ENCODE results near the gene ATP2A3. TPM values are rescaled to one million over a fixed set of nuclear protein-coding genes. Genes with fewer than 3 reads are reported as not detected.

Gene ATP2A3
- total RNA-seq, 1 experiment from 2014 or later: 8.2 TPM

DNA sequence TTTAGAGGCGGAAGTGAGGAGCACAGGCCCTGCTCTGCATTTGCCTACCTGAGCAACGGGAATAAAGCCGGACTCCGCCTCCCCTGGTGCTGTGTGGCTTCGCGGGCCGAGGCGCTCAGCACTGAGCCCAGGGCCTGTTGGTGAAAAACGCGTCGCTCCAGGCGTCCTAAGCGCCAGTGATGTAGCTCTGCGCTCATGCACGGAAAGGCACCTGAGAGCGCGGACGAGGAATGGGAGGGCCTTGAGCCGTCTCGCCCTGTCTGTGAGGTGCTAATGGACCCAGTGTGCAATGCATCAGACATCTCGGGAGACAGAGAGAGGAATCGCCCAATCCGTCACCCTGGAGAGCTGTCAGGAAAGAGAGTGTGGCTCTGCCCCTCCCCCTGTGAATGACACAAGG is 17.2 kb upstream of the ATP2A3 start:
- Histone ChIP-seq H3K27me3 (replicated peaks; ENCODE audit: control insufficient read depth, insufficient read depth, low read length) (no peaks in the 10 kb centered on the region), H3K4me1 (no peaks in the 10 kb centered on the region), H3K36me3 (ENCODE audit: control insufficient read depth, insufficient read depth, low read length) (no peaks in the 10 kb centered on the region), H3K9me3 (no peaks in the 10 kb centered on the region), H3K4me3 (ENCODE audit: low read depth, low read length) (no peak overlapping the region)
- H3K36me3 Mint-ChIP-seq (ENCODE audit: insufficient read depth, unreplicated experiment): no peaks in the 10 kb centered on the region
- H3K4me1 Mint-ChIP-seq (ENCODE audit: low read depth, unreplicated experiment): no peaks in the 10 kb centered on the region
- POLR2A ChIA-PET: no interaction called here
- CTCF ChIA-PET: no interaction called here
- TF ChIP-seq, protein P1, sequence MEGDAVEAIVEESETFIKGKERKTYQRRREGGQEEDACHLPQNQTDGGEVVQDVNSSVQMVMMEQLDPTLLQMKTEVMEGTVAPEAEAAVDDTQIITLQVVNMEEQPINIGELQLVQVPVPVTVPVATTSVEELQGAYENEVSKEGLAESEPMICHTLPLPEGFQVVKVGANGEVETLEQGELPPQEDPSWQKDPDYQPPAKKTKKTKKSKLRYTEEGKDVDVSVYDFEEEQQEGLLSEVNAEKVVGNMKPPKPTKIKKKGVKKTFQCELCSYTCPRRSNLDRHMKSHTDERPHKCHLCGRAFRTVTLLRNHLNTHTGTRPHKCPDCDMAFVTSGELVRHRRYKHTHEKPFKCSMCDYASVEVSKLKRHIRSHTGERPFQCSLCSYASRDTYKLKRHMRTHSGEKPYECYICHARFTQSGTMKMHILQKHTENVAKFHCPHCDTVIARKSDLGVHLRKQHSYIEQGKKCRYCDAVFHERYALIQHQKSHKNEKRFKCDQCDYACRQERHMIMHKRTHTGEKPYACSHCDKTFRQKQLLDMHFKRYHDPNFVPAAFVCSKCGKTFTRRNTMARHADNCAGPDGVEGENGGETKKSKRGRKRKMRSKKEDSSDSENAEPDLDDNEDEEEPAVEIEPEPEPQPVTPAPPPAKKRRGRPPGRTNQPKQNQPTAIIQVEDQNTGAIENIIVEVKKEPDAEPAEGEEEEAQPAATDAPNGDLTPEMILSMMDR (IDR thresholded peaks at IDR 0.05; ENCODE audit: insufficient read depth in 1 of 2, low read depth in 1 of 2, low read length in 1 of 2, severe bottlenecking in 1 of 2, unreplicated experiment in 1 of 2): no peak
- intact Hi-C loops (cut with micrococcal nuclease; ENCODE audit: unreplicated experiment): no loop called here
- DNase-seq: no peak
- H3K27ac Mint-ChIP-seq (ENCODE audit: unreplicated experiment): no peak overlapping the region
- H3K27me3 Mint-ChIP-seq (ENCODE audit: insufficient read depth, unreplicated experiment): no peaks in the 10 kb centered on the region
- no peak overlapping the region for H3K4me3 Mint-ChIP-seq (ENCODE audit: unreplicated experiment)
- no peaks in the 10 kb centered on the region for H3K9me3 Mint-ChIP-seq (ENCODE audit: unreplicated experiment)
- BruUV-seq (replicated peaks): no TSS peak

DNA sequence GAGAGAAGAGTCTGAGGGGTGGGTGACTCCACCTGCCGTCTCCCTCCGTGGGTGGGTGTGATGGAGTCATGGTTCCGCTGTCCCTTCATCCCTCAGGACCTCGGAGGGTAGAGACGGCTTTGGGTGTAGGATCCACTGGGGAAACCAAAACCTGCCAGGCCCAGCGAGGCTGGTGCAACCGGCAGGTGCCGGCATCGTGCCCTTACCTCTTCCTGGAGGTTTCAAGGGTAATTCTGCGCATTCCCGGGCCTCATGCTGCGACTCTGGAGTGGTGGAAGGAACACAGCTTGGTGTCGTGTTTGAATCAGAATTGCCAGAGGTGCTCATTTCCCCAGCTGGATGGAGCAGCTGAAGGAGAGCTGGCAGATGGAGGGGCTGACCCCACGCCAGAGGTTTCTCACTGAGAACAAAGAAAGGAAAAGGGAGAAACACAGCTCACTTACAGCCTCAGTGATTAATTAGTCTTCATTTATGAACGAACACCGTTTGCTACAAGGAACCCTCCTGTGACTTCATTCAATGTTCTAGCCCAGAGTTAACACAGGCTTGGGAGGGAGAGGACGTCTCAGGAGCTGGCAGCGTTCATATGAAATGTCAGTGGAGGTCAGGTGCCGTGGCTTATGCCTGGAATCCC is 16.3 kb upstream of the ATP2A3 start:
- H3K4me3 Mint-ChIP-seq (ENCODE audit: unreplicated experiment): no peak overlapping the region
- TF ChIP-seq, protein P1 (IDR thresholded peaks at IDR 0.05; ENCODE audit: insufficient read depth in 1 of 2, low read depth in 1 of 2, low read length in 1 of 2, severe bottlenecking in 1 of 2, unreplicated experiment in 1 of 2): no peak
- no peak for DNase-seq
- no peaks in the 10 kb centered on the region for H3K27me3 Mint-ChIP-seq (ENCODE audit: insufficient read depth, unreplicated experiment)
- H3K36me3 ChIP-seq (ENCODE audit: control insufficient read depth, insufficient read depth, low read length): no peaks in the 10 kb centered on the region
- H3K9me3 ChIP-seq: no peaks in the 10 kb centered on the region
- intact Hi-C loops (cut with micrococcal nuclease; ENCODE audit: unreplicated experiment): no loop called here
- BruUV-seq (replicated peaks): no TSS peak
- no peaks in the 10 kb centered on the region for H3K4me1 Mint-ChIP-seq (ENCODE audit: low read depth, unreplicated experiment)
- H3K9me3 Mint-ChIP-seq (ENCODE audit: unreplicated experiment): no peaks in the 10 kb centered on the region
- ChIA-PET CTCF (no interaction called here), POLR2A (no interaction called here)
- no peak overlapping the region for H3K4me3 ChIP-seq (ENCODE audit: low read depth, low read length)
- no peak overlapping the region for H3K27ac Mint-ChIP-seq (ENCODE audit: unreplicated experiment)
- H3K4me1 ChIP-seq: no peaks in the 10 kb centered on the region
- H3K36me3 Mint-ChIP-seq (ENCODE audit: insufficient read depth, unreplicated experiment): no peaks in the 10 kb centered on the region
- no peaks in the 10 kb centered on the region for H3K27me3 ChIP-seq (replicated peaks; ENCODE audit: control insufficient read depth, insufficient read depth, low read length)

DNA sequence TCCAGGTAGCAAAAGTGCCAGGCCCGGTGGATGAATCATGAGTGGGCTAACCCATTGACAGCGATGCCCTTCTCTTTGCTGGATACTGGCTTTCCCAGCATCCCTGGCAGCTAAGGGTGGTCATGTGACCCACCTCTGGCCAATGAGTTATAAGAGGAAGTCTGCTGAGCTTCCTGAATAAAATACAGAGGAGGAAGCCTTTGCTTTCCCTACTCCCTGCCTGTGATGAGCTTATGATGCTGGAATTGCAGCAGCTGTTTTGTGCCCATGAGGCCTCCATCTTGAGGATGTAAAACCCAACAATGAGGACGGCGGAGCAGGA is 15.0 kb upstream of the ATP2A3 start:
- POLR2A ChIA-PET: no interaction called here
- Mint-ChIP-seq H3K9me3 (ENCODE audit: unreplicated experiment) (peaks cover 7% of the 10 kb centered on the region), H3K27ac (ENCODE audit: unreplicated experiment) (no peak overlapping the region), H3K36me3 (ENCODE audit: insufficient read depth, unreplicated experiment) (no peaks in the 10 kb centered on the region), H3K27me3 (ENCODE audit: insufficient read depth, unreplicated experiment) (no peaks in the 10 kb centered on the region), H3K4me1 (ENCODE audit: low read depth, unreplicated experiment) (no peaks in the 10 kb centered on the region), H3K4me3 (ENCODE audit: unreplicated experiment) (no peak overlapping the region)
- CTCF ChIA-PET: no interaction called here
- no peak for DNase-seq
- no peaks in the 10 kb centered on the region for H3K36me3 ChIP-seq (ENCODE audit: control insufficient read depth, insufficient read depth, low read length)
- H3K9me3 ChIP-seq: no peaks in the 10 kb centered on the region
- no peaks in the 10 kb centered on the region for H3K4me1 ChIP-seq
- no peaks in the 10 kb centered on the region for H3K27me3 ChIP-seq (replicated peaks; ENCODE audit: control insufficient read depth, insufficient read depth, low read length)
- H3K4me3 ChIP-seq (ENCODE audit: low read depth, low read length): no peak overlapping the region
- BruUV-seq (replicated peaks): no TSS peak
- intact Hi-C loops (cut with micrococcal nuclease; ENCODE audit: unreplicated experiment): no loop called here
- TF ChIP-seq, protein P1 (IDR thresholded peaks at IDR 0.05; ENCODE audit: insufficient read depth in 1 of 2, low read depth in 1 of 2, low read length in 1 of 2, severe bottlenecking in 1 of 2, unreplicated experiment in 1 of 2): no peak

Measured in Caco-2 (cell line).